B cell (primary cell): ENCODE data around the gene CAPRIN1. TPM values are rescaled to one million over a fixed set of nuclear protein-coding genes. Genes with fewer than 3 reads are reported as not detected.

ENCODE experiments used
- ATAC-seq: fragments of 200-7000 bp; cut with Tn5 transposase; one replicate; pipeline ENCODE4 v1.10.0; 2021; ENCODE audit warnings: low read depth, mild to moderate bottlenecking, moderate number of reproducible peaks, moderate library complexity
- CTCF ChIA-PET: fragments of 350-600 bp; sonication (Branson Sonifier 250); formaldehyde crosslinking; loops from one replicate; lab custom pipeline; 2021; ENCODE audit warnings: antibody characterized with exemption, inconsistent platforms; lab: Charles Lee
- POLR2A ChIA-PET: fragments of 350-600 bp; sonication (Branson Sonifier 250); formaldehyde crosslinking; loops from one replicate; lab custom pipeline; 2021; ENCODE audit warnings: antibody characterized with exemption; lab: Charles Lee
- DNase-seq: peaks from one replicate; pipeline ENCODE4 v3.0.0; 2013
- H2AFZ ChIP-seq: 2 replicates; pipeline ENCODE4 v1.6.1; 2012; ENCODE audit warnings: mild to moderate bottlenecking, low read depth, low read length; ENCODE audit not compliant: insufficient read depth, poor library complexity, severe bottlenecking
- H3K27ac ChIP-seq, 2 donors: 1 replicate in 1 of 2; 2 replicates in 1 of 2; pipeline ENCODE4 v1.5.1; 2012 to 2013; ENCODE audit warnings: low read length in 2 of 2, mild to moderate bottlenecking in 2 of 2, moderate library complexity in 1 of 2
- H3K27me3 ChIP-seq, 4 experiments: fragments of 200-600 bp in 1 of 4; sonication (generic) in 1 of 4; replicated peaks in 1 of 4; 1 replicate in 2 of 4; 2 replicates in 2 of 4; pipeline versions ENCODE4 v1.6.1 to v1.7.0; 2013 to 2016; ENCODE audit warnings: low read length in 3 of 4, mild to moderate bottlenecking in 2 of 4, mixed read lengths in 1 of 4, moderate library complexity in 1 of 4; ENCODE audit not compliant: insufficient read depth in 4 of 4, control insufficient read depth in 3 of 4; ENCODE audit errors: control extremely low read depth in 1 of 4
- H3K36me3 ChIP-seq, 2 experiments: replicated peaks in 1 of 2; 1 replicate in 1 of 2; 2 replicates in 1 of 2; pipeline versions ENCODE4 v1.6.1 to v1.7.1; 2013; ENCODE audit warnings: low read length in 1 of 2; ENCODE audit not compliant: insufficient read depth in 2 of 2, control insufficient read depth in 1 of 2; ENCODE audit errors: control extremely low read depth in 1 of 2, extremely low read depth in 1 of 2
- H3K4me1 ChIP-seq, 2 donors: fragments of 200-600 bp in 1 of 2; sonication (generic) in 1 of 2; 1 replicate in 1 of 2; 2 replicates in 1 of 2; pipeline versions ENCODE4 v1.5.1 to v1.6.1; 2013 to 2017; ENCODE audit warnings: low read length in 2 of 2; ENCODE audit not compliant: control insufficient read depth in 2 of 2, insufficient read depth in 2 of 2
- H3K4me2 ChIP-seq: replicated peaks from 2 replicates; pipeline ENCODE3; 2012; ENCODE audit warnings: mild to moderate bottlenecking, low read depth, low read length; ENCODE audit not compliant: poor library complexity, severe bottlenecking
- H3K4me3 ChIP-seq, 5 experiments: fragments of 200-600 bp in 1 of 5; sonication (generic) in 1 of 5; 1 replicate in 3 of 5; 2 replicates in 2 of 5; pipeline versions ENCODE4 v1.5.1 to v1.7.0; 2011 to 2016; ENCODE audit warnings: low read length in 4 of 5, mild to moderate bottlenecking in 4 of 5, low read depth in 2 of 5, control low read depth in 1 of 5, moderate library complexity in 1 of 5; ENCODE audit not compliant: insufficient read depth in 1 of 5; ENCODE audit errors: control extremely low read depth in 1 of 5, extremely low read depth in 1 of 5
- H3K79me2 ChIP-seq: fragments of 200-600 bp; sonication (generic); one replicate; pipeline ENCODE4 v1.6.0; 2016; ENCODE audit warnings: low read length; ENCODE audit not compliant: control insufficient read depth, insufficient read depth
- H3K9ac ChIP-seq: fragments of 200-600 bp; sonication (generic); 2 replicates; pipeline ENCODE4 v1.6.1; 2017; ENCODE audit warnings: mild to moderate bottlenecking, low read length, moderate library complexity
- H3K9me3 ChIP-seq, 3 donors: one replicate each; pipeline versions ENCODE4 v1.6.1 to v1.7.1; 2013; ENCODE audit warnings: low read length in 2 of 3; ENCODE audit not compliant: control insufficient read depth in 2 of 3, insufficient read depth in 1 of 3; ENCODE audit errors: control extremely low read depth in 1 of 3
- H4K20me1 ChIP-seq: 2 replicates; pipeline ENCODE4 v1.6.0; 2012; ENCODE audit warnings: mild to moderate bottlenecking, low read length; ENCODE audit not compliant: insufficient read depth, control insufficient read depth, poor library complexity, severe bottlenecking
- H3K27ac Mint-ChIP-seq: one replicate; pipeline ENCODE4 v1.8.0; 2021; ENCODE audit warnings: mixed read lengths
- H3K27me3 Mint-ChIP-seq: one replicate; pipeline ENCODE4 v1.8.0; 2021; ENCODE audit warnings: mixed read lengths
- H3K4me1 Mint-ChIP-seq: one replicate; pipeline ENCODE4 v1.8.0; 2021; ENCODE audit warnings: mixed read lengths
- H3K4me3 Mint-ChIP-seq: one replicate; pipeline ENCODE4 v1.8.0; 2021; ENCODE audit warnings: mixed read lengths
- H3K9me3 Mint-ChIP-seq: one replicate; pipeline ENCODE4 v1.8.0; 2022; ENCODE audit warnings: mixed read lengths; ENCODE audit not compliant: insufficient read depth
- CTCF ChIP-seq: fragments of 200-600 bp; IDR thresholded peaks from one replicate; pipeline ENCODE4 v1.8.0; 2022; ENCODE audit warnings: antibody characterized with exemption, mild to moderate bottlenecking
- EZH2 ChIP-seq: IDR thresholded peaks from 2 replicates; pipeline ENCODE4 v1.6.1; 2012; ENCODE audit warnings: borderline replicate concordance, low read depth, mild to moderate bottlenecking, moderate library complexity, low read length; ENCODE audit not compliant: insufficient read depth, poor library complexity, severe bottlenecking
- WGBS: methylation state at CpG from one replicate; pipeline ENCODE4 v1.1.5; 2013; ENCODE audit warnings: missing lambda C conversion rate; ENCODE audit not compliant: insufficient coverage; 5-methylcytosine and 5-hydroxymethylcytosine counted together
- intact Hi-C: fragments of 100-400 bp; cut with micrococcal nuclease; formaldehyde crosslinking; loops from one replicate; pipeline ENCODE4 v1.10.0; 2022
- polyA plus RNA-seq: library from polyadenylated mRNA; depleted of rRNA; stranded (reverse); fragments of >200 nt; gene quantifications from 2 replicates; pipeline ENCODE4 v1.2.3, GENCODE V29; 2012
- total RNA-seq, 2 donors: library from RNA; stranded (reverse); fragments of 120-200 nt in 1 of 2; gene quantifications; 1 replicate in 1 of 2; 2 replicates in 1 of 2; pipeline versions ENCODE4 v1.2.3 to v1.2.4, GENCODE V29; 2013 to 2022

Gene CAPRIN1
- total and polyA plus RNA-seq, 2 donors (not counting 1 experiment from before 2014, with no cell fraction given) = 31.7 to 133 TPM

GRCh38 chr11:34145847-34146381 is 94.4 kb downstream of the CAPRIN1 start:
- H3K27me3 Mint-ChIP-seq = no peaks in the 10 kb centered on the region
- peak overlapping the region; percentile 59 for H3K27ac Mint-ChIP-seq
- 29% methylated on average over 6 of the region's 8 CpGs for WGBS
- Histone ChIP-seq H3K4me2 (peak overlapping the region; percentile 35), H4K20me1 (no peaks in the 10 kb centered on the region), H2AFZ (no peak overlapping the region), H3K4me1 (peaks cover 9 to 20% of the 10 kb centered on the region in 2 donors), H3K9ac (no peak overlapping the region), H3K79me2 (no peaks in the 10 kb centered on the region), H3K27me3 (no peaks in the 10 kb centered on the region), H3K4me3 (no peak overlapping the region), H3K36me3 (peaks cover 0 to 91% of the 10 kb centered on the region in 2 experiments), H3K27ac (peak overlapping the region; percentile 62 to 69), H3K9me3 (no peaks in the 10 kb centered on the region)
- peaks cover 17% of the 10 kb centered on the region for H3K4me1 Mint-ChIP-seq
- ATAC-seq (no peak), DNase-seq (peak; percentile 23)
- ChIA-PET POLR2A (no interaction called here), CTCF (interaction anchor here (0.9 to 1.9 kb wide), 2 partner anchors 9 to 158 kb away, joined by 3 to 4 read pairs; no protein-coding TSS in a partner anchor)
- H3K4me3 Mint-ChIP-seq = no peak overlapping the region
- intact Hi-C loops = no loop called here
- no peaks in the 10 kb centered on the region for H3K9me3 Mint-ChIP-seq
- TF ChIP-seq EZH2 = no peak
- TF ChIP-seq CTCF = no peak

DNA sequence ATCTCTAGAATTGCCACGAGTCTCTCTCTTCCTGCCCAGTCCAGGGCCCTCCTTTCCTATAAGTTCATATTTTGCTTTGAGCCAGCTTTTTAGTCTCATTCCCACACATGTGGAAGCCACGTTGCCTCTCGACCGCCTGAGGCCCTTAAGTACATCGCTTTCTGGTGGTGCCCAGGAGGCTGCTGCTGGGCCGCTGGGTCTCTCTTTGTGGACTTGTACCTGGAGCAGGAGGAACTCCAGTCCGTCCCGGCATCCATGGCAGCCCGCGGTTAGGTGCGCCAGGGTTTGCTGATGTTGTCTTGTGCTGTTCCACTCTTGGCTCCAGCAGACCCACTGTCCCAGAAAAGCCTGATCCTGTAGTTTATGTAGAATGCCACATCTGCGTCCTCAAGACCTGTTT is 94.9 kb downstream of the CAPRIN1 start:
- CTCF ChIA-PET = interaction anchor here (0.9 to 1.9 kb wide), 2 partner anchors 8 to 158 kb away, joined by 3 to 4 read pairs; no protein-coding TSS in a partner anchor
- ATAC-seq = no peak

More for the DNA sequence above, 94.9 kb downstream of the CAPRIN1 start:
- H3K4me1 Mint-ChIP-seq = peaks cover 17% of the 10 kb centered on the region
- Histone ChIP-seq H4K20me1 (no peaks in the 10 kb centered on the region), H3K27me3 (no peaks in the 10 kb centered on the region), H3K4me3 (no peak overlapping the region), H3K79me2 (no peaks in the 10 kb centered on the region), H3K27ac (peak overlapping the region; percentile 62 to 69), H3K4me1 (peaks cover 9 to 20% of the 10 kb centered on the region in 2 donors), H2AFZ (no peak overlapping the region), H3K9ac (no peak overlapping the region), H3K4me2 (peak overlapping the region; percentile 35), H3K9me3 (no peaks in the 10 kb centered on the region), H3K36me3 (peaks cover 0 to 86% of the 10 kb centered on the region in 2 experiments)
- no peaks in the 10 kb centered on the region for H3K27me3 Mint-ChIP-seq
- no peak overlapping the region for H3K4me3 Mint-ChIP-seq
- no peak for DNase-seq
- peak overlapping the region; percentile 59 for H3K27ac Mint-ChIP-seq
- intact Hi-C loops = no loop called here
- POLR2A ChIA-PET = no interaction called here
- no peaks in the 10 kb centered on the region for H3K9me3 Mint-ChIP-seq
- WGBS = 93% methylated on average over 12 of the region's 12 CpGs
- no peak for TF ChIP-seq CTCF
- TF ChIP-seq EZH2 = no peak
